Endothelial cell of umbilical vein (primary cell): Measurements from ENCODE around the gene SPCS1. TPM values are rescaled to one million over a fixed set of nuclear protein-coding genes. Genes with fewer than 3 reads are reported as not detected.

Source experiments
- BruUV-seq: library from RNA; stranded (reverse); fragments of 400-500 nt; replicated peaks from 2 replicates; lab custom pipeline; 2021; lab: Mats Ljungman, UMichigan
- CTCF ChIA-PET: fragments of 300-600, 350-600 bp; sonication (Branson Sonifier 250); formaldehyde crosslinking; loops from one replicate; lab custom pipeline; 2021; ENCODE audit warnings: antibody characterized with exemption, inconsistent platforms; lab: Charles Lee
- POLR2A ChIA-PET: fragments of 300-600, 350-600 bp; sonication (Branson Sonifier 250); formaldehyde crosslinking; loops from one replicate; lab custom pipeline; 2021; ENCODE audit warnings: antibody characterized with exemption, inconsistent platforms; lab: Charles Lee
- DNase-seq: peaks from one replicate; pipeline ENCODE4 v3.0.0-alpha.2; 2011; ENCODE audit warnings: low read depth, low spot score
- FAIRE-seq: peaks from 2 replicates; lab custom pipeline; 2011; peaks lifted over from hg19 to GRCh38; lab: Jason Lieb, UNC
- H2AFZ ChIP-seq: 2 replicates; pipeline ENCODE4 v1.6.0; 2012; ENCODE audit warnings: low read depth, low read length, control low read depth, inconsistent platforms
- H3K27ac ChIP-seq: 2 replicates; pipeline ENCODE4 v1.5.1; 2011; ENCODE audit warnings: low read depth, mild to moderate bottlenecking, control low read depth, low read length, moderate library complexity; ENCODE audit not compliant: insufficient read depth
- H3K27me3 ChIP-seq, 2 experiments: 2 replicates each; pipeline versions ENCODE4 v1.6.0 to v1.6.1; 2011; ENCODE audit warnings: low read length in 2 of 2, mixed read lengths in 1 of 2; ENCODE audit not compliant: control insufficient read depth in 2 of 2, insufficient read depth in 2 of 2
- H3K36me3 ChIP-seq, 2 experiments: 2 replicates in 1 of 2; 3 replicates in 1 of 2; pipeline ENCODE4 v1.5.1; 2011; ENCODE audit warnings: low read length in 2 of 2, mild to moderate bottlenecking in 1 of 2, moderate library complexity in 1 of 2; ENCODE audit not compliant: control insufficient read depth in 2 of 2, insufficient read depth in 2 of 2; ENCODE audit errors: extremely low read depth in 1 of 2
- H3K4me1 ChIP-seq: 3 replicates; pipeline ENCODE4 v1.5.1; 2011; ENCODE audit warnings: mild to moderate bottlenecking, low read length; ENCODE audit not compliant: control insufficient read depth, insufficient read depth; ENCODE audit errors: extremely low read depth
- H3K4me2 ChIP-seq: 2 replicates; pipeline ENCODE4 v1.6.1; 2011; ENCODE audit warnings: low read length, control low read depth, mixed read lengths; ENCODE audit not compliant: insufficient read depth
- H3K4me3 ChIP-seq, 3 experiments: fragments of 200-600 bp in 1 of 3; sonication (generic), shearing (Covaris generic) in 1 of 3; replicated peaks in 1 of 3; 2 replicates each; pipeline ENCODE4 v1.5.1; 2011 to 2016; ENCODE audit warnings: control low read depth in 3 of 3, low read length in 3 of 3, mild to moderate bottlenecking in 2 of 3, inconsistent platforms in 1 of 3, low read depth in 1 of 3, moderate library complexity in 1 of 3; ENCODE audit not compliant: insufficient read depth in 1 of 3
- H3K79me2 ChIP-seq: 2 replicates; pipeline ENCODE4 v1.6.0; 2012; ENCODE audit warnings: low read length, inconsistent platforms; ENCODE audit not compliant: control insufficient read depth, insufficient read depth
- H3K9ac ChIP-seq: replicated peaks from 2 replicates; pipeline ENCODE3; 2011; ENCODE audit warnings: low read length, control low read depth; ENCODE audit not compliant: insufficient read depth; ENCODE audit errors: extremely low read depth
- H3K9me1 ChIP-seq: replicated peaks from 3 replicates; pipeline ENCODE4 v1.6.0; 2011; ENCODE audit warnings: mild to moderate bottlenecking, low read length; ENCODE audit not compliant: control insufficient read depth, insufficient read depth; ENCODE audit errors: extremely low read depth
- H3K9me3 ChIP-seq: replicated peaks from 2 replicates; pipeline ENCODE4 v1.5.1; 2012; ENCODE audit warnings: low read length, inconsistent platforms; ENCODE audit not compliant: control insufficient read depth, insufficient read depth
- H4K20me1 ChIP-seq: replicated peaks from 2 replicates; pipeline ENCODE3; 2011; ENCODE audit warnings: mild to moderate bottlenecking, low read length; ENCODE audit not compliant: control insufficient read depth, insufficient read depth; ENCODE audit errors: extremely low read depth
- CTCF ChIP-seq, 2 donors: IDR thresholded peaks; 1 replicate in 1 of 2; 2 replicates in 1 of 2; pipeline ENCODE4 v1.5.1; 2011; ENCODE audit warnings: low read length in 2 of 2, mild to moderate bottlenecking in 2 of 2, moderate library complexity in 2 of 2, control low read depth in 1 of 2, inconsistent platforms in 1 of 2, low read depth in 1 of 2; ENCODE audit not compliant: insufficient read depth in 1 of 2; ENCODE audit errors: extremely low read depth in 1 of 2
- EZH2 ChIP-seq: IDR thresholded peaks from 2 replicates; pipeline ENCODE4 v1.6.1; 2012; ENCODE audit warnings: borderline replicate concordance, low read depth, mild to moderate bottlenecking, moderate library complexity, low read length, inconsistent platforms; ENCODE audit not compliant: severe bottlenecking
- FOS ChIP-seq: IDR thresholded peaks from 2 replicates; pipeline ENCODE4 v1.6.1; 2011; ENCODE audit warnings: mild to moderate bottlenecking, low read length, moderate library complexity, borderline replicate concordance; ENCODE audit not compliant: insufficient read depth
- GATA2 ChIP-seq: IDR thresholded peaks from 2 replicates; pipeline ENCODE4 v1.7.0; 2011; ENCODE audit warnings: low read depth, mild to moderate bottlenecking, moderate library complexity, mixed read lengths, low read length; ENCODE audit not compliant: insufficient read length, insufficient read depth
- JUN ChIP-seq: IDR thresholded peaks from 2 replicates; pipeline ENCODE4 v1.6.1; 2011; ENCODE audit warnings: borderline replicate concordance, low read depth; ENCODE audit not compliant: insufficient read length, insufficient read depth
- MAX ChIP-seq: IDR thresholded peaks from 2 replicates; pipeline ENCODE4 v1.6.1; 2011; ENCODE audit not compliant: insufficient read depth, insufficient read length
- MYC ChIP-seq: IDR thresholded peaks from one replicate; pipeline ENCODE4 v1.6.1; 2011; ENCODE audit warnings: mild to moderate bottlenecking, low read depth, low read length
- POLR2A ChIP-seq: IDR thresholded peaks from 2 replicates; pipeline ENCODE4 v1.6.1; 2012; ENCODE audit warnings: low read depth, mild to moderate bottlenecking, control low read depth, low read length
- POLR2AphosphoS5 ChIP-seq: IDR thresholded peaks from 2 replicates; pipeline ENCODE4 v1.6.1; 2012; ENCODE audit warnings: low read depth, mild to moderate bottlenecking, control low read depth, low read length, moderate library complexity; ENCODE audit not compliant: insufficient read depth
- dilution Hi-C: fragments of 300-500 bp; cut with MboI; formaldehyde crosslinking; loops from one replicate; pipeline ENCODE4 v1.15.0; 2019; ENCODE audit warnings: low sequenced_read_pairs; ENCODE audit not compliant: extremely low pct_ligation_motif_present
- intact Hi-C: fragments of 100-400 bp; cut with micrococcal nuclease; formaldehyde crosslinking; loops from one replicate; pipeline ENCODE4 v1.10.0; 2022
- polyA plus RNA-seq, 4 experiments: library from polyadenylated mRNA; depleted of rRNA in 3 of 4; stranded (reverse) in 3 of 4; unstranded in 1 of 4; fragments of >200 nt; gene quantifications; 2 replicates each; pipeline versions ENCODE4 v1.2.1 to v1.2.3, GENCODE V29; 2011 to 2012; ENCODE audit warnings: missing spikeins in 1 of 4
- total RNA-seq: library from RNA; stranded (reverse); gene quantifications from 2 replicates; pipeline ENCODE4 v1.2.3, GENCODE V29; 2021

Gene SPCS1
- total and polyA plus RNA-seq, 2 donors (not counting 3 experiments of a cell fraction or from before 2014, with no cell fraction given): 100 to 240 TPM

- Histone ChIP-seq H2AFZ (no peak overlapping the region), H3K27me3 (no peaks in the 10 kb centered on the region), H3K4me1 (no peaks in the 10 kb centered on the region), H3K36me3 (peaks cover 0 to 3% of the 10 kb centered on the region in 2 experiments), H3K79me2 (no peaks in the 10 kb centered on the region), H3K9ac (no peak overlapping the region), H3K9me3 (no peaks in the 10 kb centered on the region), H3K27ac (no peak overlapping the region), H3K4me2 (no peak overlapping the region), H3K9me1 (no peaks in the 10 kb centered on the region), H3K4me3 (no peak overlapping the region), H4K20me1 (no peaks in the 10 kb centered on the region)
- DNase-seq (no peak), FAIRE-seq (no peak)
- dilution Hi-C loops: no loop called here
- intact Hi-C loops: no loop called here
- CTCF ChIA-PET: no interaction called here
- POLR2A ChIA-PET: no interaction called here
- TF ChIP-seq POLR2AphosphoS5 (no peak), GATA2 (no peak), FOS (no peak), POLR2A (no peak), MAX (no peak), CTCF (IDR thresholded peaks at IDR 0.05; ENCODE audit: extremely low read depth in 1 of 2, insufficient read depth in 1 of 2, low read depth in 1 of 2, low read length in 2 of 2) (no peak), MYC (no peak), EZH2 (no peak), JUN (no peak)
- BruUV-seq: no TSS peak
Observed at GRCh38 chr3:52721002-52721729, 15.3 kb downstream of the SPCS1 start.
